Myocyte (in vitro differentiated cells): Measurements from ENCODE around the gene ZNF484. TPM values are rescaled to one million over a fixed set of nuclear protein-coding genes. Genes with fewer than 3 reads are reported as not detected.

ENCODE experiments used
- DNase-seq: peaks from one replicate; pipeline ENCODE4 v3.0.0-alpha.2; 2012; ENCODE audit warnings: low read depth
- total RNA-seq: library from RNA; depleted of rRNA; stranded (reverse); fragments of >200 nt; gene quantifications from 2 replicates; pipeline ENCODE4 v1.2.3, GENCODE V29; 2014

The ZNF484 gene
- total RNA-seq, 1 donor from 2014 or later: 13.4 TPM

- no peak for DNase-seq
Measured at GRCh38 chr9:92795598-92796336, 82.1 kb downstream of the ZNF484 start.

Other genes starting within 250 kb of the ZNF484 start
- 11.0 and 11.4 TPM in 2 replicates for gene IPPK, start 207.9 kb downstream of the ZNF484 start, total RNA-seq
- 60.6 and 68.3 TPM in 2 replicates for gene BICD2, start 113.2 kb downstream of the ZNF484 start, total RNA-seq
- gene FGD3, start 69.5 kb upstream of the ZNF484 start, total RNA-seq: 0.86 and 0.88 TPM in 2 replicates
- not detected in 2 replicates for gene SUSD3, start 180.7 kb upstream of the ZNF484 start, total RNA-seq
- gene CARD19, start 218.2 kb upstream of the ZNF484 start, total RNA-seq: 61.2 and 143 TPM in 2 replicates